Measurements from ENCODE around the gene LONRF2.
A peak's percentile ranks its signal among the peaks of the same experiment; 100 is the strongest.

LONRF2 gene

GRCh38 chr2:100274566-100275199, 47.6 kb downstream of the LONRF2 start:
- H3K27me3 ChIP-seq (ENCODE audit: low read depth, low read length): no peaks in the 10 kb centered on the region
- no peak overlapping the region for H3K27ac ChIP-seq (ENCODE audit: low read length)
- no peak overlapping the region for H2AFZ ChIP-seq (ENCODE audit: low read depth, low read length)
- no peaks in the 10 kb centered on the region for H3K79me2 ChIP-seq (ENCODE audit: low read length)
- no peaks in the 10 kb centered on the region for H4K20me1 ChIP-seq (ENCODE audit: insufficient read depth, low read length)
- H3K9ac ChIP-seq (ENCODE audit: low read length): no peak overlapping the region
- TF ChIP-seq CTCF (IDR thresholded peaks at IDR 0.05; ENCODE audit: low read depth, low read length) (no peak), EZH2phosphoT487 (IDR thresholded peaks at IDR 0.05; ENCODE audit: low read depth) (no peak)
- H3K4me1 ChIP-seq (ENCODE audit: low read length): peaks cover 10% of the 10 kb centered on the region
- H3K4me3 ChIP-seq (ENCODE audit: low read length): no peak overlapping the region
- no peaks in the 10 kb centered on the region for H3K9me3 ChIP-seq (ENCODE audit: insufficient read depth, low read length)
- H3K4me2 ChIP-seq (ENCODE audit: low read length): no peak overlapping the region
- H3K36me3 ChIP-seq (replicated peaks; ENCODE audit: low read depth, low read length): no peaks in the 10 kb centered on the region

DNA sequence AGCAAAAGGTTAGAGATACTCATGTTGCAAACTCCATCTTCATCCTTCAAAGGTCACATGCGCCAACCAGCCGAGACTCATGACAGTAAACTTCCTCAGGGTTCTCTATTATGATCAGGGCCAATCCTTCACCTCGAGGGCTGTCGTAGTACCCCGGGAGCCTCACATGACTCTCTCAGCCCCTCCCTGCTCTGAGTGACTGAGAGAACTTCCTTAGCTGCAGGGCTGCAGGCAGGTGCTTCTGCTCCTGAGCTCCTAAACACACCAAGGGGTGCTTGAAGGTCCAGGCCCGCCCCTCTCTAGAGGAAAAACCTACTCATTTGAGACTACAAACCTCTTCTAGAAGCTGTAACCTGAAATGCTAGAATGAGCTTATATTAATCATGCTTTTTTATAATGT, 48.2 kb downstream of the LONRF2 start:
- H3K4me2 ChIP-seq (ENCODE audit: low read length): peak overlapping the region; percentile 23
- no peaks in the 10 kb centered on the region for H3K9me3 ChIP-seq (ENCODE audit: insufficient read depth, low read length)
- no peaks in the 10 kb centered on the region for H4K20me1 ChIP-seq (ENCODE audit: insufficient read depth, low read length)
- peak overlapping the region; percentile 54 for H2AFZ ChIP-seq (ENCODE audit: low read depth, low read length)
- H3K27me3 ChIP-seq (ENCODE audit: low read depth, low read length): no peaks in the 10 kb centered on the region
- H3K27ac ChIP-seq (ENCODE audit: low read length): no peak overlapping the region
- H3K4me1 ChIP-seq (ENCODE audit: low read length): peaks cover 10% of the 10 kb centered on the region
- no peak overlapping the region for H3K9ac ChIP-seq (ENCODE audit: low read length)
- no peaks in the 10 kb centered on the region for H3K36me3 ChIP-seq (replicated peaks; ENCODE audit: low read depth, low read length)
- no peak for TF ChIP-seq EZH2phosphoT487 (IDR thresholded peaks at IDR 0.05; ENCODE audit: low read depth)
- TF ChIP-seq CTCF (IDR thresholded peaks at IDR 0.05; ENCODE audit: low read depth, low read length): no peak
- no peaks in the 10 kb centered on the region for H3K79me2 ChIP-seq (ENCODE audit: low read length)
- H3K4me3 ChIP-seq (ENCODE audit: low read length): no peak overlapping the region

- Histone ChIP-seq H2AFZ (ENCODE audit: low read depth, low read length) (peak overlapping the region; percentile 54; the same call in 1 of the 2 replicates), H4K20me1 (ENCODE audit: insufficient read depth, low read length) (no peaks in the 10 kb centered on the region), H3K27me3 (ENCODE audit: low read depth, low read length) (no peaks in the 10 kb centered on the region), H3K9ac (ENCODE audit: low read length) (no peak overlapping the region), H3K4me1 (ENCODE audit: low read length) (peaks cover 10% of the 10 kb centered on the region), H3K4me3 (ENCODE audit: low read length) (no peak overlapping the region), H3K9me3 (ENCODE audit: insufficient read depth, low read length) (no peaks in the 10 kb centered on the region), H3K36me3 (replicated peaks; ENCODE audit: low read depth, low read length) (no peaks in the 10 kb centered on the region), H3K79me2 (ENCODE audit: low read length) (no peaks in the 10 kb centered on the region), H3K27ac (ENCODE audit: low read length) (no peak overlapping the region), H3K4me2 (ENCODE audit: low read length) (no peak overlapping the region)
- no peak for TF ChIP-seq CTCF (IDR thresholded peaks at IDR 0.05; ENCODE audit: low read depth, low read length)
- no peak for TF ChIP-seq EZH2phosphoT487 (IDR thresholded peaks at IDR 0.05; ENCODE audit: low read depth)
These were observed 48.9 kb downstream of the LONRF2 start for GRCh38 chr2:100273387-100273786.

GRCh38 chr2:100272841-100273329, 49.4 kb downstream of the LONRF2 start:
- no peaks in the 10 kb centered on the region for H4K20me1 ChIP-seq (ENCODE audit: insufficient read depth, low read length)

More at GRCh38 chr2:100272841-100273329, 49.4 kb downstream of the LONRF2 start:
- Histone ChIP-seq H3K9ac (ENCODE audit: low read length) (no peak overlapping the region), H3K4me3 (ENCODE audit: low read length) (no peak overlapping the region), H3K27me3 (ENCODE audit: low read depth, low read length) (no peaks in the 10 kb centered on the region), H2AFZ (ENCODE audit: low read depth, low read length) (no peak overlapping the region), H3K27ac (ENCODE audit: low read length) (no peak overlapping the region), H3K4me2 (ENCODE audit: low read length) (no peak overlapping the region), H3K9me3 (ENCODE audit: insufficient read depth, low read length) (no peaks in the 10 kb centered on the region), H3K36me3 (replicated peaks; ENCODE audit: low read depth, low read length) (no peaks in the 10 kb centered on the region), H3K4me1 (ENCODE audit: low read length) (peaks cover 10% of the 10 kb centered on the region), H3K79me2 (ENCODE audit: low read length) (no peaks in the 10 kb centered on the region)
- TF ChIP-seq EZH2phosphoT487 (IDR thresholded peaks at IDR 0.05; ENCODE audit: low read depth) (no peak), CTCF (IDR thresholded peaks at IDR 0.05; ENCODE audit: low read depth, low read length) (no peak)

Measured in OCI-LY3 (cell line).